Smooth muscle cell (in vitro differentiated cells): Measurements from ENCODE around the gene ZFPM1. TPM values are rescaled to one million over a fixed set of nuclear protein-coding genes. Genes with fewer than 3 reads are reported as not detected.

Source experiments
- DNase-seq: peaks from one replicate; lab custom pipeline; 2025; ENCODE audit not compliant: unreplicated experiment; lab: John Stamatoyannopoulos, UW
- H2AFZ ChIP-seq: fragments of 200-600 bp; sonication (generic); 2 replicates; pipeline ENCODE4 v1.6.0; 2016; ENCODE audit warnings: antibody characterized with exemption, low read depth, mild to moderate bottlenecking
- H3F3A ChIP-seq: fragments of 200-600 bp; sonication (generic); 2 replicates; pipeline ENCODE4 v1.6.0; 2017; ENCODE audit warnings: antibody characterized with exemption, low read depth
- H3K27ac ChIP-seq: fragments of 200-600 bp; sonication (generic); 2 replicates; pipeline ENCODE4 v1.5.1; 2016; ENCODE audit warnings: low read depth, mild to moderate bottlenecking
- H3K27me3 ChIP-seq: fragments of 200-600 bp; sonication (generic); 2 replicates; pipeline ENCODE4 v1.6.1; 2016; ENCODE audit warnings: low read depth, mild to moderate bottlenecking
- H3K36me3 ChIP-seq: fragments of 200-600 bp; sonication (generic); 2 replicates; pipeline ENCODE4 v1.5.1; 2016; ENCODE audit warnings: low read depth
- H3K4me1 ChIP-seq: fragments of 200-600 bp; sonication (generic); 2 replicates; pipeline ENCODE4 v1.5.1; 2016; ENCODE audit warnings: low read depth
- H3K4me2 ChIP-seq: fragments of 200-600 bp; sonication (generic); 2 replicates; pipeline ENCODE4 v1.6.0; 2016; ENCODE audit warnings: mild to moderate bottlenecking
- H3K4me3 ChIP-seq: fragments of 200-600 bp; sonication (generic); 2 replicates; pipeline ENCODE4 v1.5.1; 2016; ENCODE audit warnings: mild to moderate bottlenecking
- H3K79me2 ChIP-seq: fragments of 200-600 bp; sonication (generic); 2 replicates; pipeline ENCODE4 v1.6.0; 2016; ENCODE audit warnings: low read depth, mild to moderate bottlenecking
- H3K9ac ChIP-seq: fragments of 200-600 bp; sonication (generic); 2 replicates; pipeline ENCODE4 v1.6.0; 2016; ENCODE audit warnings: low read depth
- H3K9me3 ChIP-seq: fragments of 200-600 bp; sonication (generic); replicated peaks from 2 replicates; pipeline ENCODE4 v1.5.1; 2016; ENCODE audit warnings: low read depth
- H4K20me1 ChIP-seq: fragments of 200-600 bp; sonication (generic); 2 replicates; pipeline ENCODE4 v1.6.0; 2016; ENCODE audit warnings: low read depth
- WGBS: methylation state at CpG from one replicate; pipeline ENCODE4 v1.1.7; 2016; ENCODE audit warnings: low lambda C conversion rate; 5-methylcytosine and 5-hydroxymethylcytosine counted together
- polyA plus RNA-seq: library from polyadenylated mRNA; unstranded; fragments of >200 nt; fragmentation: Nextera tagmentation; extraction: Ambion mirVana; gene quantifications from 2 replicates; pipeline ENCODE4 v1.2.1, GENCODE V29; 2016
- total RNA-seq: library from RNA; depleted of rRNA; stranded (reverse); fragments of >200 nt; gene quantifications from 2 replicates; pipeline ENCODE4 v1.2.3, GENCODE V29; 2014
- TF ChIP-seq, protein P1 (sequence below): fragments of 200-600 bp; sonication (generic); IDR thresholded peaks from 2 replicates; pipeline ENCODE4 v1.5.1; 2017; ENCODE audit warnings: borderline replicate concordance, mild to moderate bottlenecking, antibody characterized with exemption; ENCODE audit not compliant: insufficient read depth, poor library complexity, severe bottlenecking

Gene ZFPM1
- total and polyA plus RNA-seq, 2 experiments from 2014 or later: 0.99 to 4.9 TPM

DNA sequence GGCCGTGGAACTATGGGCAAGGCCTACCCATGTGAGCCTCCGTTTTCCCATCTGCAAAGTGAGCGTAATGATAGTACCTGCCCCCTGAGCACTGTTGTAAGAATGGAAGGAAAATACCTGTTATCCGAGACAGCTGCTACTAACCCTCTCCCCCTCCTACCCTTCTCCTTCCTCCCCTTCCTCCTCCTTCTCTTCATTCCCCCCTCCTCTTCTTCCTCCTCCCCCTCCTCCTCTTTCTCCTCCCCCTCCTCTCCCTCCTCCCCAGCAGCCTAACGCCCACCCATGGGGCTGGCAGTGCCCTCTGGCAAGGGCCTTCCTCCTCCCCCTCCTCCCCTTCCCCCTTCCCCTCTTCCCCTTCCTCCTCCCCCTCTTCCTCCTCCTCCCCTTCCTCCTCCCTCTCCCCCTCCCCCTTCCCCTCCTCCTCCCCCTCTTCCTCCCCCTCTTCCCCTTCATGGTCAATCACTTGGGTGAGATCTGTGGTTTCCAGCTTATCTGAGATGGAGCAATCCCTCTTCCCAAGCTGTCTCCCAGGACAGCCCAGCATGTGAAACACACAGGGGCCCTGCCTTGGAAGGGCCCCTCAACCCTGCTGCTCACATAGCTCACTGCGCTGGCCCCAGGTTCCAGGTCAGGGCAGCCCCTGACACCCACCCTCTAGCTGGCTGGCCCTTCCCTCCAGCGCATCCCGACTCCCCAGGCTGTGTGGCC is 6.4 kb downstream of the ZFPM1 start:
- no peaks in the 10 kb centered on the region for H3F3A ChIP-seq
- peaks cover 100% of the 10 kb centered on the region for H4K20me1 ChIP-seq
- peak overlapping the region; percentile 54 for H3K4me2 ChIP-seq
- H3K4me3 ChIP-seq: no peak overlapping the region
- no peaks in the 10 kb centered on the region for H3K36me3 ChIP-seq
- peaks cover 18% of the 10 kb centered on the region for H3K4me1 ChIP-seq
- no peak overlapping the region for H3K27ac ChIP-seq
- TF ChIP-seq, protein P1, sequence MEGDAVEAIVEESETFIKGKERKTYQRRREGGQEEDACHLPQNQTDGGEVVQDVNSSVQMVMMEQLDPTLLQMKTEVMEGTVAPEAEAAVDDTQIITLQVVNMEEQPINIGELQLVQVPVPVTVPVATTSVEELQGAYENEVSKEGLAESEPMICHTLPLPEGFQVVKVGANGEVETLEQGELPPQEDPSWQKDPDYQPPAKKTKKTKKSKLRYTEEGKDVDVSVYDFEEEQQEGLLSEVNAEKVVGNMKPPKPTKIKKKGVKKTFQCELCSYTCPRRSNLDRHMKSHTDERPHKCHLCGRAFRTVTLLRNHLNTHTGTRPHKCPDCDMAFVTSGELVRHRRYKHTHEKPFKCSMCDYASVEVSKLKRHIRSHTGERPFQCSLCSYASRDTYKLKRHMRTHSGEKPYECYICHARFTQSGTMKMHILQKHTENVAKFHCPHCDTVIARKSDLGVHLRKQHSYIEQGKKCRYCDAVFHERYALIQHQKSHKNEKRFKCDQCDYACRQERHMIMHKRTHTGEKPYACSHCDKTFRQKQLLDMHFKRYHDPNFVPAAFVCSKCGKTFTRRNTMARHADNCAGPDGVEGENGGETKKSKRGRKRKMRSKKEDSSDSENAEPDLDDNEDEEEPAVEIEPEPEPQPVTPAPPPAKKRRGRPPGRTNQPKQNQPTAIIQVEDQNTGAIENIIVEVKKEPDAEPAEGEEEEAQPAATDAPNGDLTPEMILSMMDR: no peak
- H3K79me2 ChIP-seq: peaks cover 27% of the 10 kb centered on the region
- H3K9ac ChIP-seq: no peak overlapping the region
- no peaks in the 10 kb centered on the region for H3K27me3 ChIP-seq
- H3K9me3 ChIP-seq: no peaks in the 10 kb centered on the region
- no peak overlapping the region for H2AFZ ChIP-seq
- 81% methylated on average over 6 of the region's 8 CpGs for WGBS
- DNase-seq: no peak

DNA sequence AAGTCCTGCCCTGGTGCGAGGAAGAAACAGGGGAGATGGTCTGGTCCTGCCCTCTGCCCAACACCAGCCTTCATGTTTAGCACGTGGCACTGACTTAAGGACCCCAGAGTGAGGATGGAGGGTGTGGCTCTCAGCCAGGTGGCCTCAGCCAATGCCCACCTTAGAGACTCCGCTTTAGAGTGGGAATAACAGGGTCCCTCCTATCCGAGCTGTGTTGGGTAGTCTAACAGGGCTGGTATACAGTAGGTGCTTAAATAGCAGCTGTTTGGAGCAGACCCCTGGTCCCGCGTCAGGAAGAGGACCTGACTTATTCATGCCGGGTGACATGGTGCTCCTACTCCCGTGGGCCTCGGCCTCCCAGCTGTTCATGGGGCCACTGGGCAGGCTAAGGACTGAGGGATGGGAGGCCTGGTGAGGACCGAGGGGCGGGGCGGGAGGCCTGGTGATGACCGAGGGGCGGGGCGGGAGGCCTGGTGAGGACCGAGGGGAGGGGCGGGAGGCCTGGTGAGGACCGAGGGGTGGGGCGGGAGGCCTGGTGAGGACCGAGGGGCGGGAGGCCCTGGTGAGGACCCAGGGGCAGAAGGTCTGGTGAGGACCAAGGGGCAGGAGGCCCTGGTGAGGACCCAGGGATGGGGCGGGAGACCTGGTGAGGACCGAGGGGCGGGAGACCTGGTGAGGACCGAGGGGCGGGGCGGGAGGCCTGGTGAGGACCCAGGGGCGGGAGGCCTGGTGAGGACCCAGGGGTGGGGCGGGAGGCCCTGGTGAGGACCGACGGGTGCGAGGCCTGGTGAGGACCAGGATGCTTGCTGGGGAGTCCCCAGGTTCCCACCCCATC is 7.6 kb downstream of the ZFPM1 start:
- no peak overlapping the region for H3K27ac ChIP-seq
- peaks cover 100% of the 10 kb centered on the region for H4K20me1 ChIP-seq
- TF ChIP-seq, protein P1: no peak
- no peak overlapping the region for H3K4me2 ChIP-seq
- DNase-seq: no peak
- peaks cover 2% of the 10 kb centered on the region for H3F3A ChIP-seq
- no peak overlapping the region for H3K4me3 ChIP-seq
- no peak overlapping the region for H2AFZ ChIP-seq
- WGBS: 93% methylated on average over 8 of the region's 32 CpGs
- peaks cover 11% of the 10 kb centered on the region for H3K4me1 ChIP-seq
- H3K9ac ChIP-seq: no peak overlapping the region
- H3K9me3 ChIP-seq: no peaks in the 10 kb centered on the region
- peaks cover 27% of the 10 kb centered on the region for H3K79me2 ChIP-seq
- no peaks in the 10 kb centered on the region for H3K27me3 ChIP-seq
- no peaks in the 10 kb centered on the region for H3K36me3 ChIP-seq

DNA sequence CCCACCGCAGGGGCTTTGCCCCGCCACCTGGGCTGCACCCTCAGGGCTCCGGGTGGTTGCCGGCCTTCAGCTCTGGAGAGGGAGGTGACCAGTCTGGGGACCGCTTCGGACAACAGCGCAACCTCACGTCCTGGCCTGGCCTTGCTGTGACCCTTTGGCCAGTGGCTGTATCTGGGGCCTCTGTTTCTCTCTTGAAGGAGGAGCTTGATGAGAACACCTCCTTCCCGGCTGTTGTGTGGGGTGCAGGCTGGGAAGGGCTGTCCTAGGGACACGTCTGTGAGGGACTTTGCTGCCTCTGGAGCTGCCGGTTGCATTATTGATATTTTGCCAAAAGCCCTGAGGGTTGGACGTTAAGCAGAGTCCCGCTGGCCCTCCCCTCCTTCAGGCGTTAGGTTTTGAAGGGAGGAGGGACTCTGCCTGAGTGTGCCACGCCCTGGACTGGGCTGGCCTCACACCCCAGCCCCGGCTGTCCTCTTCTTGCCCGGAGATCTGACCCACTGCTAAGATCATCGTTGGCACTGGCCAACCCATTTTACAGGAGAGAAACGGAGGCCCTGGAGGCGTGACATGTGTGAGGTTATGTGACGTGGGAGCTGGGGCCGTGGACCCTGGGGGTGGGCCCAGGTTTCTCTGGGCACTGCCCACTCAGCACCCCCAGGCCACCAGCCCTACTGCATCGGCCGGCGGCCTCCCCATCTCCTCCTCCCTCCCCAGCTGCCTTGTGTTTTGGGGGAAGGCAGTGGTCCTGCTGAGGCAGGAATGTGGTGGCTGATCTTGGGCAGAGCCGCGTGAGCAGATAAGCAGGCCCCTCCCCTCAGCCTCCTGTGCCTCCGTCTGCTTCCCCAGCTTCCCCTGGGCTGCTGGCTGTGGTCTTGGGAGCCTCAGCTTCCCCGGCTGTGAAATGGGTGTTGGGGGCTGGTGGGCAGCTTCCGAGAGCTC is 8.5 kb downstream of the ZFPM1 start:
- Histone ChIP-seq H2AFZ (no peak overlapping the region), H3K4me2 (peak overlapping the region; percentile 36), H3K36me3 (no peaks in the 10 kb centered on the region), H3K4me3 (no peak overlapping the region), H3K27ac (no peak overlapping the region), H3K79me2 (peaks cover 33% of the 10 kb centered on the region), H3F3A (peaks cover 3% of the 10 kb centered on the region), H3K9me3 (no peaks in the 10 kb centered on the region), H3K4me1 (peaks cover 9% of the 10 kb centered on the region), H3K9ac (no peak overlapping the region), H3K27me3 (no peaks in the 10 kb centered on the region), H4K20me1 (peaks cover 100% of the 10 kb centered on the region)
- TF ChIP-seq, protein P1: no peak
- WGBS: 39% methylated on average over 30 of the region's 30 CpGs
- peak; percentile 22 for DNase-seq
